GM12878 (cell line): ENCODE measurements around the gene MGST1.

Source experiments
- CBFB ChIP-seq: IDR thresholded peaks from 2 replicates; pipeline ENCODE4 v1.6.1; 2016; ENCODE audit warnings: antibody characterized with exemption, low read depth
- CREM ChIP-seq: IDR thresholded peaks from 2 replicates; pipeline ENCODE4 v1.6.1; 2014; ENCODE audit warnings: antibody characterized with exemption, low read depth
- DPF2 ChIP-seq: fragments of 450-650 bp; IDR thresholded peaks from 2 replicates; pipeline ENCODE4 v1.6.1; 2017; ENCODE audit warnings: mild to moderate bottlenecking
- EP300 ChIP-seq, 2 experiments: fragments of 150-350 bp in 1 of 2; IDR thresholded peaks; 2 replicates each; pipeline ENCODE4 v1.6.1; 2011 to 2012; ENCODE audit warnings: low read depth in 2 of 2, low read length in 2 of 2, borderline replicate concordance in 1 of 2, improper control_type of control experiment in 1 of 2, inconsistent platforms in 1 of 2; ENCODE audit not compliant: control insufficient read depth in 1 of 2
- NFYA ChIP-seq: IDR thresholded peaks from 2 replicates; pipeline ENCODE4 v1.6.1; 2011; ENCODE audit warnings: low read depth, mild to moderate bottlenecking, low read length, improper control_type of control experiment, borderline replicate concordance
- NRF1 ChIP-seq: conservative IDR thresholded peaks from 2 replicates; pipeline ENCODE4 v1.6.1; 2011; ENCODE audit warnings: mild to moderate bottlenecking, low read depth, low read length, improper control_type of control experiment
- POLR2A ChIP-seq: IDR thresholded peaks from 2 replicates; pipeline ENCODE4 v1.6.1; 2011; ENCODE audit warnings: low read depth, mild to moderate bottlenecking, low read length
- RB1 ChIP-seq: fragments of 450-650 bp; formaldehyde crosslinking; IDR thresholded peaks from 2 replicates; pipeline ENCODE4 v1.6.1; 2017; ENCODE audit warnings: mild to moderate bottlenecking, borderline replicate concordance
- SIN3A ChIP-seq: IDR thresholded peaks from 2 replicates; pipeline ENCODE4 v1.6.1; 2012; ENCODE audit warnings: low read depth, low read length, improper control_type of control experiment
- ZNF384 ChIP-seq: IDR thresholded peaks from 2 replicates; pipeline ENCODE4 v1.6.1; 2012; ENCODE audit warnings: low read depth, mild to moderate bottlenecking, low read length, improper control_type of control experiment, borderline replicate concordance
- TF ChIP-seq, protein P1 (sequence below), 3 experiments: IDR thresholded peaks in 2 of 3; conservative IDR thresholded peaks in 1 of 3; 2 replicates each; pipeline ENCODE4 v1.5.1; 2011; ENCODE audit warnings: low read depth in 3 of 3, low read length in 3 of 3, mild to moderate bottlenecking in 3 of 3, control low read depth in 2 of 3, moderate library complexity in 2 of 3, inconsistent platforms in 1 of 3, mixed read lengths in 1 of 3; ENCODE audit not compliant: control insufficient read depth in 2 of 3, insufficient read depth in 1 of 3; ENCODE audit errors: extremely low read depth in 1 of 3
- TF ChIP-seq, protein P2 (sequence below): fragments of 450-650 bp; IDR thresholded peaks from 2 replicates; pipeline ENCODE4 v1.6.1; 2017; ENCODE audit warnings: mild to moderate bottlenecking, moderate library complexity
- TF ChIP-seq, protein P3 (sequence below): IDR thresholded peaks from 2 replicates; pipeline ENCODE4 v1.6.1; 2012; ENCODE audit warnings: low read length, inconsistent platforms

- TF ChIP-seq, protein P1, sequence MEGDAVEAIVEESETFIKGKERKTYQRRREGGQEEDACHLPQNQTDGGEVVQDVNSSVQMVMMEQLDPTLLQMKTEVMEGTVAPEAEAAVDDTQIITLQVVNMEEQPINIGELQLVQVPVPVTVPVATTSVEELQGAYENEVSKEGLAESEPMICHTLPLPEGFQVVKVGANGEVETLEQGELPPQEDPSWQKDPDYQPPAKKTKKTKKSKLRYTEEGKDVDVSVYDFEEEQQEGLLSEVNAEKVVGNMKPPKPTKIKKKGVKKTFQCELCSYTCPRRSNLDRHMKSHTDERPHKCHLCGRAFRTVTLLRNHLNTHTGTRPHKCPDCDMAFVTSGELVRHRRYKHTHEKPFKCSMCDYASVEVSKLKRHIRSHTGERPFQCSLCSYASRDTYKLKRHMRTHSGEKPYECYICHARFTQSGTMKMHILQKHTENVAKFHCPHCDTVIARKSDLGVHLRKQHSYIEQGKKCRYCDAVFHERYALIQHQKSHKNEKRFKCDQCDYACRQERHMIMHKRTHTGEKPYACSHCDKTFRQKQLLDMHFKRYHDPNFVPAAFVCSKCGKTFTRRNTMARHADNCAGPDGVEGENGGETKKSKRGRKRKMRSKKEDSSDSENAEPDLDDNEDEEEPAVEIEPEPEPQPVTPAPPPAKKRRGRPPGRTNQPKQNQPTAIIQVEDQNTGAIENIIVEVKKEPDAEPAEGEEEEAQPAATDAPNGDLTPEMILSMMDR (IDR thresholded peaks at IDR 0.05 in 2 of 3, conservative IDR thresholded peaks at IDR 0.05 in 1 of 3; ENCODE audit: control insufficient read depth in 2 of 3, extremely low read depth in 1 of 3, insufficient read depth in 1 of 3, low read depth in 3 of 3, low read length in 3 of 3) = no peak
- TF ChIP-seq DPF2 (no peak), ZNF384 (no peak), CBFB (no peak), SIN3A (no peak), NFYA (no peak), NRF1 (no peak), POLR2A (no peak), RB1 (no peak), EP300 (IDR thresholded peaks at IDR 0.05; ENCODE audit: borderline replicate concordance in 1 of 2, control insufficient read depth in 1 of 2, low read depth in 2 of 2, low read length in 2 of 2) (no peak), CREM (no peak)
- TF ChIP-seq, protein P2, sequence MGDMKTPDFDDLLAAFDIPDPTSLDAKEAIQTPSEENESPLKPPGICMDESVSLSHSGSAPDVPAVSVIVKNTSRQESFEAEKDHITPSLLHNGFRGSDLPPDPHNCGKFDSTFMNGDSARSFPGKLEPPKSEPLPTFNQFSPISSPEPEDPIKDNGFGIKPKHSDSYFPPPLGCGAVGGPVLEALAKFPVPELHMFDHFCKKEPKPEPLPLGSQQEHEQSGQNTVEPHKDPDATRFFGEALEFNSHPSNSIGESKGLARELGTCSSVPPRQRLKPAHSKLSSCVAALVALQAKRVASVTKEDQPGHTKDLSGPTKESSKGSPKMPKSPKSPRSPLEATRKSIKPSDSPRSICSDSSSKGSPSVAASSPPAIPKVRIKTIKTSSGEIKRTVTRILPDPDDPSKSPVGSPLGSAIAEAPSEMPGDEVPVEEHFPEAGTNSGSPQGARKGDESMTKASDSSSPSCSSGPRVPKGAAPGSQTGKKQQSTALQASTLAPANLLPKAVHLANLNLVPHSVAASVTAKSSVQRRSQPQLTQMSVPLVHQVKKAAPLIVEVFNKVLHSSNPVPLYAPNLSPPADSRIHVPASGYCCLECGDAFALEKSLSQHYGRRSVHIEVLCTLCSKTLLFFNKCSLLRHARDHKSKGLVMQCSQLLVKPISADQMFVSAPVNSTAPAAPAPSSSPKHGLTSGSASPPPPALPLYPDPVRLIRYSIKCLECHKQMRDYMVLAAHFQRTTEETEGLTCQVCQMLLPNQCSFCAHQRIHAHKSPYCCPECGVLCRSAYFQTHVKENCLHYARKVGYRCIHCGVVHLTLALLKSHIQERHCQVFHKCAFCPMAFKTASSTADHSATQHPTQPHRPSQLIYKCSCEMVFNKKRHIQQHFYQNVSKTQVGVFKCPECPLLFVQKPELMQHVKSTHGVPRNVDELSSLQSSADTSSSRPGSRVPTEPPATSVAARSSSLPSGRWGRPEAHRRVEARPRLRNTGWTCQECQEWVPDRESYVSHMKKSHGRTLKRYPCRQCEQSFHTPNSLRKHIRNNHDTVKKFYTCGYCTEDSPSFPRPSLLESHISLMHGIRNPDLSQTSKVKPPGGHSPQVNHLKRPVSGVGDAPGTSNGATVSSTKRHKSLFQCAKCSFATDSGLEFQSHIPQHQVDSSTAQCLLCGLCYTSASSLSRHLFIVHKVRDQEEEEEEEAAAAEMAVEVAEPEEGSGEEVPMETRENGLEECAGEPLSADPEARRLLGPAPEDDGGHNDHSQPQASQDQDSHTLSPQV = no peak
- TF ChIP-seq, protein P3, sequence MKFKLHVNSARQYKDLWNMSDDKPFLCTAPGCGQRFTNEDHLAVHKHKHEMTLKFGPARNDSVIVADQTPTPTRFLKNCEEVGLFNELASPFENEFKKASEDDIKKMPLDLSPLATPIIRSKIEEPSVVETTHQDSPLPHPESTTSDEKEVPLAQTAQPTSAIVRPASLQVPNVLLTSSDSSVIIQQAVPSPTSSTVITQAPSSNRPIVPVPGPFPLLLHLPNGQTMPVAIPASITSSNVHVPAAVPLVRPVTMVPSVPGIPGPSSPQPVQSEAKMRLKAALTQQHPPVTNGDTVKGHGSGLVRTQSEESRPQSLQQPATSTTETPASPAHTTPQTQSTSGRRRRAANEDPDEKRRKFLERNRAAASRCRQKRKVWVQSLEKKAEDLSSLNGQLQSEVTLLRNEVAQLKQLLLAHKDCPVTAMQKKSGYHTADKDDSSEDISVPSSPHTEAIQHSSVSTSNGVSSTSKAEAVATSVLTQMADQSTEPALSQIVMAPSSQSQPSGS = no peak
These were observed 37.3 kb downstream of the MGST1 start for GRCh38 chr12:16384732-16385131.
